GM19455 (cell line): ENCODE measurements around the gene RPL26.
"Not testable (repeated sequence)": the region's sequence is repeated elsewhere in the genome, so short reads cannot be mapped to it uniquely, and the experiment has no call there.

ENCODE experiments used
- ATAC-seq: cut with Tn5 transposase; IDR thresholded peaks from one replicate; pipeline ENCODE4 v1.9.1; 2021; ENCODE audit not compliant: unreplicated experiment

Gene RPL26

DNA sequence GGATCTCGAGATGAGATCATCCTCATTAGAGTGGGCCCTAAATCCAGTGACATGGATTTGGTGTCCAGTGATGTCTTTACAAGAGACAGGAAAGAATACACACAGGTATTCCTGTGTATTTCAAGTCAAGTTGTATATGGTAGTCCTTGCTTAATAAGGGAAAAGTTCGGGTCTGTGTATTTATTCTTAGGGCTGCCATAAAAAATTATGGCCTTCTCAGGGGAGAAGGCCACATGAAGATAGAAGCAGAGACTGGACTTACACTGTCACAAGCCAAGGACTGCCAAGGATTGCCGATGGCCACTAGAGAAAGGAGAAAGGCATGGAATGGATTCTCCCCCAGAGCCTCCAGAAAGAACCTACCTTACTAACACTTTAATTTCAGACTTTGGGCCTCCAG lies 14.8 kb downstream of the RPL26 start:
- no peak for ATAC-seq

DNA sequence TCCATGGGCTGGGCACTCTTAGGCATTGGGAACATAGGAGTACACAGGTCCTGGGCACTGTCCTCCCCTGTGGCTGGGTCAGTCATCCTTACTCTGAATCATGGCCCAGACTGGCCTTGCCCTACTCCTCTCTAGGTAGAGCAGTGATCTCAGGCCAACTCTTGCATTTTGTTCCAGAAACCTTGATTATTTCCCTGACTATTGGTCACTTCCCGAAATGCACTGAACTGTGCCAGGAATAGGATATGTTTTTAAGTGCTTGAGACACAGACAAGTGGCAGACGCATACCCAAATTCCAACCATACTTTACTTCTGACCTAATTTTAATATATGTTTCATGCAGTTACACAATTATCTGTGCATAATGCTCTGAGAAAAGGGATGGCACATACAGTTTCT lies 16.8 kb downstream of the RPL26 start:
- no peak for ATAC-seq

DNA sequence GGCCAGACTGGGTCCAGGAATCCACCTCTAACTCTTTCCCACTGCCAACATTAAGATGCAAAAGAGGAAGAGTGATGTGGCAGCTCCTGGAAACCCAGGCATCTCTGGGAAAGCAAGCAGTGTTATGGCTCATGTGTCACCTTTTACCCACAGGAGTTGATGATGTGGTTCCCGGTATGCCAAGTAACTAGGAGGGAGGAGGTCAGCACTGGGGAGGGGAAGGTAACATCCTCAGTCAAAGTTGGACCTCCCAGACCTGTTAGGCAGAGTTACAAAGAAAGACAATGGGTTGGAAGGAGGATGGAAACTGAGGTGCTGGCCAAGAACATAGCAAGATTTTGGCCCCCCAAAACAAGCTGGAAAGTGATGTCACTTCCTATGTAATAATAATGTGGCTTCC lies 17.9 kb downstream of the RPL26 start:
- ATAC-seq = no peak

DNA sequence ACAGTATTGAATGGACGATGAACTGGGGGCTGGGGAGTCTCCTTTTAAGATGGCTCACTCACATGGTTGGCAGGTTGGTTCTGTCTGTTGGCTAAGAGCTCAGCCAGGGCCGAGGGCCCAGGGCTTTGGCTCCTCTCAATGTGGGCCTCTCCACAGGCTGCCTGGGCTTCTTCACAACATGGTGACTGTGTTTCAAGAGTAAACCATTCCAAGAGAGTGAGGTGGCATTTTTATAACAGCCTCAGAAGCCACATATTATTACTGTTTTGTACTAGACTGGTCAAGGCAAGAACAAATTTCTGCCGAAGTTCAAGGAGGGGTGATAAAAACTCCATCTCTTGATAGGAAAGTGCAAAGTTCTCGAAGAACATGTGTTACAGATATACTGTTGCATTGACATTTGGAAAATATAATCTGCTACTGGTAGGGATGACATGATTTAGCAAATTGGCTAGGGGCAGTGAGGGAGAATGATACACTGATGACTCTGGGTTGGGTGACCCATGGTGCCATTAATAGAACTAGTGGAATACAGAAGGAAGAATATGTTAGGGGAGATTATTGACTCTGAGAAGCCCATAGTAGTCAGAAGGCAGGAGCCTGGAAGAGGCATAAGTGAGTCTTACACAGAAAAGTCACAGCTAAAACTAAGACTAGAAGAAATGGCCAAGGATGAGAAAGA lies 20.2 kb downstream of the RPL26 start:
- no peak for ATAC-seq

DNA sequence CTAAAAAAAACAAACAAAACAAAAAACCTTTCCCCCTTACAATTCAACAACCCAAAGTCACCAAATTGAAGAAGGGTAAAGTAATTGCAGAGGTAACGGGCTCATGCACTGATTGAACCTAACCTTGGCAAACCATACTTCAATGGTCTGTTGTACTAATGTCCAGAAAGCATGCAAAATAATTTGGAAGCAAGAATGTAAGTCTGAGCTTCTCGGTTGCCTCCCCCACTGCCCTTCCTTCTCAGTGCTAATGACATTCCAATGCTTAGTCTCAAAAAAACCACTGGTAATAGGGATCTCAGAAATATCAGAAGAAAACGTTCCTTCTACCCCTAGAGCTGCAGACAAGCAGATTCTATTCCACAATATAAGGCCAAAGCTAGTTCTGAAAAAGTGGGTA lies 22.2 kb downstream of the RPL26 start:
- no peak for ATAC-seq

DNA sequence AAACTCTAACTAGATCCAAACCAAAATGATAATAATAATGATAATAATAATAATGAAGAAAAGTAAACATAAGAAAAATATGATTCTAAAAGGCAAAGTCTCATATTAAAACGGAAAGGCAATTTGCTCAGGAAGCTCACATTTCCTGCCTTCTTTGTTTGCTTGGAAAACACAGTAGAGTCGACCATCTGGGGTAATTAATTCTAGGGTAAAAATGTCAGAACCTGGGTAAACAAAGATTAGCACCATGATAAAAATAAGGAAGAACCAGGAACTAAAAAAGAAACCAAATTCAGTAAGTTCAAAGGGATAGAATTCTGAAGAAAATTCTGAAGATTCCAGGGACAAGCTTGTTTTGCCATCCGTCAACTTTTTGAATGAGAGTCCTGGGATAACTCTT lies 22.7 kb downstream of the RPL26 start:
- no peak for ATAC-seq

DNA sequence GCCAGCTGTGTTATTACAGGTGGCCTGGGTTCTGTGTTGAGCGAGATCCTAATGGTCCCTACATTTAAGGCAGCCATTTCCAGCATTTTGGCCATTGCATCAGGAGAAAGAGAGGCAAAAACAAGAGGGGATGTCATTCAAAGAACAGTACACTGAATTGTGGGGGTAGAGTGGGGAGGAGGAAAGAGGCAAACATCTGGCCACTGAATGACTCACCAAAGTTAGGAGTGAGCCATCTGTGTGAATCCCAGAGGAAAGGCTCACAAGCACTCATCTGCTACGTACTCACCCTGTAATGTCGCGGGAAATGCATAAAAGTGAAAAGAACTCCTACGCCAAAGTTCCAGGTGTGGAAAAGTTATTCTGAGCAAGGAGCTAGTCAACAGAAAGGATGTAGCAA lies 23.2 kb downstream of the RPL26 start:
- no peak for ATAC-seq

DNA sequence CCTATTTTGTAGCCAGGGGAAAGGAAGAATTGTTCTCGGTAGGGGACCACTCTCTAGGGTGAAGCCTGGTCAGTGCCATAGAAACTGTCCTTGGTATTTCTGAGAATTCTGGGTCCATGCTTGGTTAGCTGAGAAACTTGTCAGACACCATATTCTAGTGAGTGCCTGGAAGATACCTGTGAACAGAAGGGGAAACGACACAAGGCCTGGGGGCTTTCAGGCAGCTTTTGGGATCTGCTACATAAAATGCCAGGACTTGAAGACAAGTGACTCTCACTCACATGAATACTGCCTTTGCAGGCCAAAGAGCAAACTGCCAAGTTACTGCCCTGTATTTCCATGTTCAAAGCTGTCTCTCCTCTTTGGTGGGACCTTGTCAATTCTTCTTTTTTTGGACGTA lies 25.1 kb downstream of the RPL26 start:
- ATAC-seq = no peak

DNA sequence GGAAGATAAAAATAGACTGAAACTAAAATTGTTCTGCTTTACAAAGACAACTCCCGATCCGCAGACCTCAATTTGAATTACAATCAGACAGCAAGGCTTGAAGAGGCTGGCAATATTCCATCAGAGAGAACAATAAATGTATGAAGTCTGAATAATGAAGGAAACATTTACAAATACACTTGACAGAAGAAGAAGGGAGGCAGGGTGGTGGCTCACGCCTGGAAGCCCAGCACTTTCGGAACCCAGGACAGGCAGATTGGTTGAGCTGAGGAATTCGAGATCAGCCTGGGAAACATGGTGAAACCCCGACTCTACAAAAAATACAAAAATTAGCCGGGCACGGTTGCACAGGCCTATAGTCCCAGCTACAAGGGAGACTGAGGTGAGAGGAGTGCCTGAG lies 28.8 kb downstream of the RPL26 start:
- ATAC-seq = no peak

DNA sequence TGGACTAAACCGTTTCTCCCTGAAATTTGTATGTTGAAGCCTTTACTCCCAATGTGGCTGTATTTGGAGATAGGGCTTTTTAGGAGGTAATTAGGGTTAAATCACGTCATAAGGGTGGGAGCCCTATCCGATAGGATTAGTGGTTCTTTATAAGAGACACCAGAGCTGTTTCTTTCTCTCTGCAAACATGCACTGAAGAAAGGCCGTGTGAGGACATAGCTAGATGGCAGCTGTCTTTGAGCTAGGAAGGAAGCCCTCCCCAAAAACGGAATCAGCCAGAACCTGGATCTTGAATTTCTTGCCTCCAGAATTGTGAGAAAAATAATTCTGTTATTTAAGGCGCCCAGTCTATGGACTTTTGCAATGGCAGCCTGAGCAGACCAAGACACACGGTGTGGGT lies 29.3 kb downstream of the RPL26 start:
- ATAC-seq = no peak

DNA sequence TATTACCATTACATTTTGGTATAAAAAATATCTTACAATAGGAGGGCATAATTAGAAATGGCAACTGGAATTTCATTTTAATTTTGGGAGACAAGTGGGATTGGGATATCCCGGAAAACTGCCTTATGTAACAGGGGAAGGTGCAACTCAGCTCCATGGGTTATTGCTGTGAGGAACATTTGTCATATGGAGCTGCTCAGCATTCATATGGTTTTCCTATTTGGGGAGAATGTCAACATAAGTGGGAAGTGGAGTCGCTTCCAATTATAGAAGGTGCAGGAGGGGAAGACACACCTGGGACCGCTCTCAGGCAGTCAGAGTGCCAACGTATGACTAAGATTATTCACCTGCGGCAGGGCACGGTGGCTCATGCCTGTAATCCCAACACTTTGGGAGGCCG lies 32.7 kb downstream of the RPL26 start:
- no peak for ATAC-seq

DNA sequence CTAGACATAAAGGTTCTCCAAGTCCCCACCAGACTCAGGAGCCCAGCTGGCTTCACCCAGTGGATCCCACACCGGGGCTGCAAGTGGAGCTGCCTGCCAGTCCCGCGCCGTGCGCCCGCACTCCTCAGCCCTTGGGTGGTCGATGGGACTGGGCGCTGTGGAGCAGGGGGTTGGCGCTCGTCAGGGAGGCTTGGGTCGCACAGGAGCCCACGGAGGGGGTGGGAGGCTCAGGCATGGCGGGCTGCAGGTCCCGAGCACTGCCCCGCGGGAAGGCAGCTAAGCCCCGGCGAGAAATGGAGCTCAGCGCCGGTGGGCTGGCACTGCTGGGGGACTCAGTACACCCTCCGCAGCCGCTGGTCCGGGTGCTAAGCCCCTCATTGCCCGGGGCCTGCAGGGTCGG lies 36.0 kb downstream of the RPL26 start:
- ATAC-seq = not testable (repeated sequence)

DNA sequence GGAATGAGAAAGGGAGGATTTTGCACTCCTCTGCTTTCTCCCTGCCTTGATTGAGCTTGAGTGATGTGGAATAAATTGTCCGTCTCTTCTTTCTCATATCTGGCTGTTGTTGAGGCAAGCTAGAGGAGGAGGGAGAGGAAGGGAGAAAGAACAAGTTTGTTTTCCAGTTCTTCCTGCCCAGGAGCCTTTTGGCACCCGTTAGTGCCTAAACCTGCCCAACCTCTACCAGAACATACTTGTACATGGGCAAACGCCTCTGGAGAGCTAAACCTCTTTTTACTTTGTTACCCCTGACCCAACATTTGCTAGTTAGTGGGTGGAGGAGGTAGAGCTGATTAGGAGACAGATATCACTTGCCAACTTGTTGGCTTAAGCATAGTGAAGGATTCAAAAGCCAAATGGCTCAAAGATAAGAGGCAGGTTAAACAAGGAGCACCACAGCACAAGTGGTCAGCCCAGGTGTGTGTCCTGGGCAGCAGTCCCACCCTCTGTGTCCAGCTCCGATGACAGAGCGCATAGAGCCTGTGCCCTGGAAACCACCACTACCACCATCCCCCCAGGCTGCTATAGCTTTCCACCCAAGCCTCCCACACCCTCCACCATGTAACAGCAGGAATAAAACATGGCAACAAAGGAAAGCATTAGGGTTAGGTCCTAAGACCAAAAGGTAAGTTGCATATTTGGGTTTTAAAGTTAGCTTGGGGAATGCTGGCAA lies 36.9 kb downstream of the RPL26 start:
- no peak for ATAC-seq

DNA sequence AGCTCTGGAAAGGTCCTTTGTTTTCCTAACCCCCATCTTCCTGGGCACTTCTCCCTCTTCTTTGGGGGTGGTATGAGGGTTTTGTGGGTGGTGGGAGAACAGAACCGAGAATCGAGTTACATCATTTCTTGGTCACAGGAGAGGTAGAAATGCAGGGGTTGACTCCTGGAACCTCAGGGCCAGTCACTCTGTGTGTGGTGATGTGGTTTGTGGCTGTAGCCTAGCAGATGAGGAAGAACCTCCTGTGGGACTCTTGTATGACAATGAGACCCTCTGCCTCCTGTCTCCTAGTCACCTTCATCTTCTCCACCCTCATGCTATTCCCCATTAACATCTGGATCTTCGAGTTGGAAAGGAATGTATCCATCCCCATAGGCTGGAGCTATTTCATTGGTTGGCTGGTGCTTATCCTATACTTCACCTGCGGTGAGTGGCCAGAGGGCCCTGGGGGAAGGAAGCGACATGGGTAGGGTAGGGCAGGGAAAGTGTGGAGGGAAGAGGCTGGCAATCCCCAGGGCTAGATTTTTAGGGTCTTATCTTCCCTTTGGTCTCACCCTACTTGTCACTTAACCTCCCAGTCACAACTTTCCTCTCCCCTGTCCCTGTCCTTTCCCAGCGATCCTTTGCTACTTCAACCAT lies 37.8 kb downstream of the RPL26 start:
- ATAC-seq = no peak

DNA sequence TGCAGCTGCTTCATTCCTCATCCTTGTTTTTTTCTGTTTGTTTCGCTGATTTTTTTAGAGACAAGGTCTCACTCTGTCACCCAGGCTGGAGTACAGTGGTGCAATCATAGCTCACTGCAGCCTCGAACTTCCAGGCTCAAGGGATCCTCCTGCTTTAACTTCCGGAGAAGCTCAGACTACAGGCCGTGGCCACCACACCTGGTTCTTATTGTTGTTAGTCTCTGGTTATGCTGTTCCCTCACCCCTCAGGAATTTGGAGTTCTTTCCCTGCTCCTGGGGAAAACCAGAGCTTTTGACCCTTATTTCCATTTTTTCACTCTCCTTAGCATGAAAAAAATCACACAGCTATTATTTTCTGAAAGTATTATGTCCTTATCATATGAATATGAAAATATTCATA lies 41.5 kb downstream of the RPL26 start:
- ATAC-seq = no peak

DNA sequence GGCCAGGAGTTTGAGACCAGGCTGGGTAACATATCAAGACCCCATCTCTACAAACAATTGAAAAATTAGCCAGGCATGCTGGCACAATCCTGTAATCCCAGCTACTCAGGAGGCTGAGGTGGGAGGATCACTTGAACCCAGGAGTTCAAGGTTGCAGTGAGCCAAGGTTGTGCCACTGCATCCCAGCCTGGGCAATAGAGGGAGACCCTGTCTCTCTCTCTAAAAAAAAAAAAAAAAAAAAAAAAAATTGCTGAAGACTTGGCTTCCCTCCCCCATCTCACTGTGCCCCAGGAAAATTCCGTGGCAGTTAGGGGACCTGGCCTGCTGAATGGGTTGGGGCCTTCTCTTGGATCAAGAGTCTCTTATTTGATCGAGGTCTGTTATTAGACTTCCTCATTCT lies 43.5 kb downstream of the RPL26 start, which contains the start of gene ODF4:
TSS of gene ODF4 (plus strand) at position 301 of the 400 bp plus-strand sequence. CDS start 212 bp downstream, outside the sequence.
- ATAC-seq = no peak

DNA sequence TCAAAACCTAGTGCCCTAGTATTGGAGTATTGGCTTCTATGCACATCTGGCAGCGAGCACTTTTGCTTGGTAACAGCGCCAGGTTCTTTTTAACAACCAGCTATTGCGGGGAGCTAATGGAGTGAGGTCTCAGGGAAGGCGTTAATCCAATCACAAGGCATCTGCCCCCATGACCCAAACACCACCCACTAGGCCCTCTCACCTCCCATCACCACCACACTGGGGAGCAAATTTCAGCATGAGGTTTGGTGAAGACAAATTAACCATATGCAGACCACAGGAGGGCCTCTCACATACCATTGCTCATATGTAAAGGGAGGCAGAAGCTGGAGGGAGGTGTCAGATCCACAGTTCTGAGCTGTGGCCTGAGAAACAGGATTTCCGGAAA lies 44.2 kb downstream of the RPL26 start:
- no peak for ATAC-seq

DNA sequence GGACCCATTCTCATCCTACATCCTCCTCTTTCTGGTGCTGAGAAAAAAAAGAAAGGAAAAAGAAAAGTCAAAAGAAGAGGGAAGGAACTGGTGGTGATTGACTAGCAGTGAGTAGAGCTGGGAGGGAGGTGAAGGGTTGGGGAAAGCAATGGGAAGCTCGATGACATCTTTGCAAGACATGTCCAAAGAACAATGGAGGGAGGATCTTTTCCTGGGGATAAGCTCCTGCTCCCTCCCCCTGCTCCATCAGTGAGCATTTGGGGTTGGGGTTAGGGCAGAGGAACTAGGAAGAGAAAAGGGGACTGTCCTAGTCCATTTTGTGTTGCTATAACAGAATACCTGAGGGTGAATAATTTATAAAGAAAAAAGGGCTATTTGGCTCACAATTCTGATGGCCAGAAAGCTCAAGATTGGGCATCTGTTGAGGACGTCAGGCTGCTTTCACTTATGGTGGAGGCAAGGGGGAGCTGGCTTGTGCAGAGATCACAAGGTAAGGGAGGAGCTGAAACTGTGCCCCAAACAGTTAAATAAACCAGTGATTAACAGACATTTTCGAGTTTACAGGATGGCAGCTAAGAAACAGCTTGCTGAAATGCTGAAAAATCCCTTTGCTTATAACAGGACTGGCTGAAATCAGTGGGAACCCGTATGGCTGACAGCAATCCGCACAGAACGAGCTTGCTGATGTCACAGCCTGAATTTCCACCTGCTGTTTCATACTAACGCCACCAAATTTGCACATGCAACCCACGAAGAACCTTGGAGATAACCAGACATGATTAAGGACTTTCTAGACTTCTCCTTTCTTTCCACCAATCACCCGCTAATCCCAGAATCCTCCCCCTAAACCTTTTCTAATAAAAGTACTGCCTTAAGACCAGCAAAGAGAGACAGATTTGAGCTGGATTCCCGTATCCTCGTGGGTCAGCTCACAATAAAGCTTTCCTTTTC lies 44.9 kb downstream of the RPL26 start:
- ATAC-seq = no peak

DNA sequence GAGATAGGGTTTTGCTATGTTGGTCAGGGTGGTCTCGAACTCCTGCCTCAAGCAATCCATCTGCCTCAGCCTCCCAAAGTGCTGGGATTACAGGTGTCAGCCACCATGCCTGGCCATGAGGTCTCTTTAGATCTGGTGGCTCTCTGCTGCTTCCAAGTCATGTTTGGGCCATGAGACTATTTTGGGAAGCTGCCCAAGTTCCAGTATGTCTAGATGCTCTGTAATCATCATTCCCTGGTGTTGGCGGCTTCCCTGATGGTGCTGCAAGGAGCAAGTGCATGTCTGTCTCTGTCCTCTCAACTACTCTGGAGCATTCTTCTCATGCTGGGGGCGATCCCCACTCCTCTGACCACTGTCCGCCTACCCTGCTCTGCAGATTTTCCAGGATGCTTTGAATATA lies 49.7 kb downstream of the RPL26 start:
- no peak for ATAC-seq

DNA sequence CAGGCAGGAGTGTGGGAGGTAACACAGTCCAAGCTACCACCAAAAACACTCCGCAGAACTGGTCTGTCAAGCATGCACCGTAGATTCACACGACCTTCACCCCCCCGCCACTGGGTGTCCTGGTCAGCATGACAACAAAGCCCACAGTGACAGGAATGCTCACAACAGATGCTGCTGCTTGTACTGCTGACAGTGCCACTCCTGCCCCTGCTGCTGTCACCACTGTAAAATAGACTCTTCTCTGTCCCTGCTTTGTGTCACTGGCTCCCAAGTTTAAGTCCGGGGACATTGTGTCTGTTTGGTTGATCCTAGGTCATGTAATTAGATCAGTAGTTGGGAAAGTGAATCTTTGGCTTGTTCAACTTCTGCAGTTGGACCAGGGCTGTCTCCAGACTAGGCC lies 50.3 kb downstream of the RPL26 start:
- no peak for ATAC-seq

DNA sequence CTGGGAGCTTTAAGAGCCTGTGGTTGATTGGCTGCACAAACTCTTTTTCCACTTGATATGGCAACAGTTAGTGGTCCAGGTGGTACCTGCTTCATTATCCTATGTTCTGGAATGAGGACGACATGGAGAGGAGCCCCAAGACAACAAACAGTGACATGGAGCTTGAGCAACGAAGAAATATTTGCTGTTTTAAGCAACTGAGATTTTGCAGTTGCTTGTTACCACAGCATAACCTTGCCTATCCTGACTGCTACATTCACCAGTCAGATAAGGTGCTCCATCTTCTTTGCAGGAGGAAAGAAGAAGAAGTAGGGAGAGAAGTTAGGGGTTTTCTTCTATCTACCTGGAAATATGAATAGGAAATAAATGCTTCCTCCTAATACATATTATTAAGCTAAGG lies 50.9 kb downstream of the RPL26 start:
- ATAC-seq = no peak
